Measurements from ENCODE around the gene FARP1.

The FARP1 gene

DNA sequence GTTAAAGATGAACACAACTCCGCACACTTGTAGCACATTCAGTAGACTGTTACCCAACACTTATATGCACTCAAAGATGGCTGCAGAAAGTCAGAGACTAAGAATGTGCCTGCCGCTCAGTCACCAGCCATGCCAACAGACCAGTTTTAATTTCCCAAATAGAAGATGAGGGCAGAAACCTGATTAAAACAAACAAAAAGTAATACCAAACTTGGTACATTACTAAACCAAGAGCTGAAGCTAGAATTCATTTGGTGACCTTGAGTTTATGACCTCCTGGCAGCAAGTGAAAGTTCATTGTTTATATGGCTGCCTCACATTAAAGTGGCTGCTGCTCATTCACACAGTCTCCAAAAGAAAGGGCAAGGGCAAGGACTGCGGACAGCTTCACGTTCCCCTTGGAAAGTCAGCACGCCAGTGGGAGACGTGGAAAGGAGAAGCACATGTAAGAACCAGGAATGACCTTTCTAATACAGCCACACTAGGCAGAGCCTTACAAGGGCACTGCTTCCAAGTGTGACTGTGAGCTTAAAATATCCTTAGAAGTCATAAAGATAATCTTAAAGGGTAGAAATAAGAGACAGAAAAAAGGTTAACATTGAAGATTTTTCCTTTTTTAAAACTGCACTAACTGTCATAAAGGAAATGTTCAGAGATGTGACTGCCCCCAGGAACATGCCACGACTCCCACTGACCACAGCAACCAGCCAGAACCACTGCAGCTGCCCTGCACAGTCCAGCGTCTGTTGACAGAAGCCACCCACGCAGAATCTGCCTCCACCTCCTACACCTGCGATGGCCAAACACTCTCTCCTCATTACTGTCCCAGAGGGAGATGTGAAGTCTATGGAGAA is 360.5 kb downstream of the FARP1 start:
- no peak for DNase-seq (ENCODE audit: low spot score)

DNA sequence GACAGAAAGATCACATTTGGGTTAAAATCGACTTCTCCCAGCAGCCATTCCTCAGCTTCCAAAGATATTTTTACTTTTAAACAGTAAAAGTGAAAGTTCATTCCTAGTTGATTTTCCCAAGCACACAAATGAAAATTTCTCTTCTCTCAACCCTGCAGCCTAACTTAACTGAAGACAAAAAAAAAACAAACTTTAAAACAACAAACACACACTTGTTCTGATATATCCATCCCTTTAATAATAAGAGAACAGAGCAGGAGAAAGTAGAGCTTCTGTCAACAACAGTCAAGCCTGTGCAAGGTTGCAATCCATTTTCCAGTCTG is 361.1 kb downstream of the FARP1 start:
- no peak for DNase-seq (ENCODE audit: low spot score)

DNA sequence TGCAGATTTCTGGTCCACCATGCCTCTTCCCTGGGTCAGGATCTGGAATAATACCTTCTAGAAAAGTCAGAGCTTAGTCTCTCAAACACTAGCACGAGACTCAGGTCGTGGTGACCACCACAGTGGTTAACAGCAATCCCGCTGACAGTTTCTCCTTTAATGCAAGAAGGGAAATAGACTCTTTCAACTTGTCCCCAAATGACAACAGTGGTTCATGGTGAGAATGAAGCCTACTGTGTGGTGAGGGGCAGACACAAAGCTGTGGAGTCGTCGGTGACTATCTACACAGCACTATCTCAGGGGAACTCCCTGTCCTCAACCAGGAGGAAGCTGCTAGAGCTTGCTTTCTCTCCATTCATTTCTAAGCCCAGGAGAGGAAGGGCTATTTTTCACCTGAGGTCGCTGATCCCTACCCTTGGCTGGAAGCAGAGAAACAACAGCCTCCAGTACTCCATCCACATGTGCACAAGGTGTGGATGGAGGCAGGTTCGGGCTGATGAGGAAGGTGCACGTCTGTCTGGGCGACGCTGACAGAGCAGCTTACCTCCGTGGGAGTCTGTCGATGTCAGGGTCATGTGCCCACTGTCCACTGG is 361.6 kb downstream of the FARP1 start:
- DNase-seq (ENCODE audit: low spot score), result no peak

All from SW480 (cell line).